ENCODE results near the gene DCUN1D2. TPM values are rescaled to one million over a fixed set of nuclear protein-coding genes. Genes with fewer than 3 reads are reported as not detected.

Gene DCUN1D2
- total RNA-seq, 1 experiment from 2014 or later = 33.0 TPM

DNA sequence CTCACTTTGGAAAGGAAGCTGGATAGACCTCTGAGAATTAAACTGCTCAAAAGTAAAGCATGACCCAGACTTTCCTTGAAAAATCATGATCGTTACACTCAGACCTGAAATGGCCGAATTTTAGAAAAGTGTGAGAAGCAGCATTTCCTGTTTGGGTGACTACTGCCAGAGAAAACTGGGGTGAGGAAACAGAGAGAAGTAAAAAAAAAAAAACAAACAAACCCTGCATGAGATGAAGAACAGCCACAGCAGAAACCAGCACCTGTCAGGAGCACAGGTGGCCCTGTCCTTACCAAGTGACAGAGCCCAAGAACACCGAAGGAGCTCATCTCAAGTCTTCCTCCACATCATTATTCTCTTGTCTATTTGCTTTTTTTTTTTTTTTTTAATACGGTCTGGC is 25.2 kb downstream of the DCUN1D2 start:
- H3K9me3 ChIP-seq (ENCODE audit: insufficient read depth, low read depth) = no peaks in the 10 kb centered on the region
- DNase-seq = no peak
- no peak overlapping the region for H3K27ac ChIP-seq
- ChIA-PET CTCF (no interaction called here), POLR2A (ENCODE audit: unreplicated experiment) (no interaction called here)
- no peaks in the 10 kb centered on the region for H3K4me1 ChIP-seq (replicated peaks; ENCODE audit: insufficient read depth)
- no peaks in the 10 kb centered on the region for H3K79me2 ChIP-seq (ENCODE audit: low read depth)
- H3K4me3 ChIP-seq = no peak overlapping the region
- H3K36me3 ChIP-seq (ENCODE audit: low read depth) = 0 out of 2 replicates have a peak, but pooled peaks cover 13% of the 10 kb centered on the region
- BruUV-seq (replicated peaks) = no TSS peak
- intact Hi-C loops (cut with micrococcal nuclease; ENCODE audit: unreplicated experiment) = no loop called here
- H3K27me3 ChIP-seq (ENCODE audit: insufficient read depth, low read depth) = no peaks in the 10 kb centered on the region
- peaks cover 4% of the 10 kb centered on the region; the same call in 1 of the 2 replicates for H4K20me1 ChIP-seq (ENCODE audit: insufficient read depth)
- H3F3A ChIP-seq (ENCODE audit: insufficient read depth, low read depth) = no peaks in the 10 kb centered on the region; the same call in 1 of the 2 replicates
- no peaks in the 10 kb centered on the region for H3K9me2 ChIP-seq (ENCODE audit: insufficient read depth)
- no peak overlapping the region for H2AFZ ChIP-seq
- TF ChIP-seq, protein P1, sequence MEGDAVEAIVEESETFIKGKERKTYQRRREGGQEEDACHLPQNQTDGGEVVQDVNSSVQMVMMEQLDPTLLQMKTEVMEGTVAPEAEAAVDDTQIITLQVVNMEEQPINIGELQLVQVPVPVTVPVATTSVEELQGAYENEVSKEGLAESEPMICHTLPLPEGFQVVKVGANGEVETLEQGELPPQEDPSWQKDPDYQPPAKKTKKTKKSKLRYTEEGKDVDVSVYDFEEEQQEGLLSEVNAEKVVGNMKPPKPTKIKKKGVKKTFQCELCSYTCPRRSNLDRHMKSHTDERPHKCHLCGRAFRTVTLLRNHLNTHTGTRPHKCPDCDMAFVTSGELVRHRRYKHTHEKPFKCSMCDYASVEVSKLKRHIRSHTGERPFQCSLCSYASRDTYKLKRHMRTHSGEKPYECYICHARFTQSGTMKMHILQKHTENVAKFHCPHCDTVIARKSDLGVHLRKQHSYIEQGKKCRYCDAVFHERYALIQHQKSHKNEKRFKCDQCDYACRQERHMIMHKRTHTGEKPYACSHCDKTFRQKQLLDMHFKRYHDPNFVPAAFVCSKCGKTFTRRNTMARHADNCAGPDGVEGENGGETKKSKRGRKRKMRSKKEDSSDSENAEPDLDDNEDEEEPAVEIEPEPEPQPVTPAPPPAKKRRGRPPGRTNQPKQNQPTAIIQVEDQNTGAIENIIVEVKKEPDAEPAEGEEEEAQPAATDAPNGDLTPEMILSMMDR (conservative IDR thresholded peaks at IDR 0.05) = no peak
- TF ChIP-seq EZH2 (IDR thresholded peaks at IDR 0.05; ENCODE audit: low read depth) = no peak
- H3K4me2 ChIP-seq = no peak overlapping the region

DNA sequence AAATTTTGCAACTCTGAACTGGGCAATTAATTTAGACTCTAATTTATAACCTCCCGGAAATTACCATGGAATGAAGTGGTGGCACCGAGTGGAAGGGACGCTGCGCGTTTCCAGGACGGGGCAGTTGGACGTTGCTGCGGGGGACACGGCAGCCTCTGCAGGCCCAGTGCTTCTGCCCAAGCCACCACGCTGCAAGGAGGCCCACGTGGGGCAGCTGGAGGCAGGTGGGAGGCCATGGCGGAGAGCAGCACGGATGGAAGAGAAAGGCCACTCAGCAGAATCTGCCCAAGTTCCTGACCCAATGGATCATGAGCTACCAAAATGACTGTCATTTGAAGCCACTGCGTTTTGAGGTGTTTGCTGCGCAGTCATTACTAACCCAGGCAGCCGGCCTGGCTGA is 26.0 kb downstream of the DCUN1D2 start:
- intact Hi-C loops (cut with micrococcal nuclease; ENCODE audit: unreplicated experiment) = no loop called here
- POLR2A ChIA-PET (ENCODE audit: unreplicated experiment) = no interaction called here
- Histone ChIP-seq H3K79me2 (ENCODE audit: low read depth) (no peaks in the 10 kb centered on the region), H4K20me1 (ENCODE audit: insufficient read depth) (peaks cover 4% of the 10 kb centered on the region; the same call in 1 of the 2 replicates), H3K9me3 (ENCODE audit: insufficient read depth, low read depth) (no peaks in the 10 kb centered on the region), H2AFZ (no peak overlapping the region), H3K4me3 (no peak overlapping the region), H3K27ac (no peak overlapping the region), H3K4me1 (replicated peaks; ENCODE audit: insufficient read depth) (no peaks in the 10 kb centered on the region), H3K4me2 (no peak overlapping the region), H3K9me2 (ENCODE audit: insufficient read depth) (no peaks in the 10 kb centered on the region), H3F3A (ENCODE audit: insufficient read depth, low read depth) (peaks cover 3% of the 10 kb centered on the region; the same call in 1 of the 2 replicates), H3K27me3 (ENCODE audit: insufficient read depth, low read depth) (no peaks in the 10 kb centered on the region), H3K36me3 (ENCODE audit: low read depth) (0 out of 2 replicates have a peak, but pooled peaks cover 8% of the 10 kb centered on the region)
- CTCF ChIA-PET = no interaction called here
- no peak for DNase-seq
- TF ChIP-seq, protein P1 (conservative IDR thresholded peaks at IDR 0.05) = no peak
- TF ChIP-seq EZH2 (IDR thresholded peaks at IDR 0.05; ENCODE audit: low read depth) = no peak
- BruUV-seq (replicated peaks) = no TSS peak

DNA sequence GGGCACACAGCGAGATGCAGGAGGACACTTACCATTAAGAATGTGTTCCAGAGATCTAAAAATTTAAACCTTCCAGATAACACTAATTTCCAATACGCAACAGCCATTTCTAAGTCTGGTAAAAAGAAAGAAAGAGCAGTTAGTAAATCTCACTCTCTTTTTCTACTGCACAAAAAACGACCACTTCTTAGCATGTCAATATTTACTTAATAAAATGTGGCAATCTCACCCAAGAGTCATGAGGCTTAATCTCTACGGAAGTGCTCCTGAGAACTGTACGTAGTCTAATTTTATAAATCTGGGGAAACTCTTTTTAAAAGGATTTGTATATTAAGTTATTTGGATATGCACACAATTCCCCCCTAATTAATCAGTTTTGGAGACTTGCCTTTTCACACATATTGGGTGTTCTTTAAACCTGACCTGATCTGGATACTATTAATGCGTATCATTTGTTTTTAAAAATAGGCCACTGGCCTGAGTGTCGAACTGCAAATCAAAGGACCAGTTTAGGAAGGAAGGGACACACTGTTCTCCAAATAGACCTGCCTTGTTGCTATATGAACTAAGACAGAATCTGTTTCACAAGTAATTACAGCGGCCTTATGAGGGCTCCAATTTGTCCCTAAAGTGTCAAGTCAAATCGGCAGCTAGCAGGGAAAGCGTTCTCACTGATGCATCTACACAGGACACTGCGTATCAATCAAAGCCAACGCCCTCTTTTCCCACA is 29.3 kb downstream of the DCUN1D2 start:
- CTCF ChIA-PET = no interaction called here
- POLR2A ChIA-PET (ENCODE audit: unreplicated experiment) = no interaction called here
- no peak for TF ChIP-seq EZH2 (IDR thresholded peaks at IDR 0.05; ENCODE audit: low read depth)
- TF ChIP-seq, protein P1 (conservative IDR thresholded peaks at IDR 0.05) = no peak

More for the DNA sequence above, 29.3 kb downstream of the DCUN1D2 start:
- Histone ChIP-seq H3K27ac (no peak overlapping the region), H3K36me3 (ENCODE audit: low read depth) (peaks cover 9% of the 10 kb centered on the region; the same call in 1 of the 2 replicates), H3F3A (ENCODE audit: insufficient read depth, low read depth) (peaks cover 3% of the 10 kb centered on the region; the same call in 1 of the 2 replicates), H4K20me1 (ENCODE audit: insufficient read depth) (peaks cover 4% of the 10 kb centered on the region; the same call in 1 of the 2 replicates), H3K4me1 (replicated peaks; ENCODE audit: insufficient read depth) (no peaks in the 10 kb centered on the region), H3K4me2 (no peak overlapping the region), H2AFZ (no peak overlapping the region), H3K4me3 (no peak overlapping the region), H3K9me2 (ENCODE audit: insufficient read depth) (no peaks in the 10 kb centered on the region), H3K9me3 (ENCODE audit: insufficient read depth, low read depth) (no peaks in the 10 kb centered on the region), H3K27me3 (ENCODE audit: insufficient read depth, low read depth) (no peaks in the 10 kb centered on the region), H3K79me2 (ENCODE audit: low read depth) (no peaks in the 10 kb centered on the region)
- intact Hi-C loops (cut with micrococcal nuclease; ENCODE audit: unreplicated experiment) = no loop called here
- DNase-seq = no peak
- BruUV-seq (replicated peaks) = no TSS peak
